Activated T-cell treated with anti-CD3 and anti-CD28 coated beads, Interleukin-2, amount 50 U/mL, for 24 hours (primary cell): ENCODE results near the gene ZIK1.

Source experiments
- DNase-seq: peaks from one replicate; pipeline ENCODE4 v3.0.0-alpha.2; 2020
- H3K27ac Mint-ChIP-seq: 2 replicates; pipeline ENCODE4 v1.8.0; 2020; ENCODE audit warnings: mild to moderate bottlenecking, mixed read lengths
- H3K27me3 Mint-ChIP-seq: 2 replicates; pipeline ENCODE4 v1.8.0; 2020; ENCODE audit warnings: mixed read lengths
- H3K36me3 Mint-ChIP-seq: 2 replicates; pipeline ENCODE4 v1.8.0; 2020; ENCODE audit warnings: low read depth, mixed read lengths
- H3K4me1 Mint-ChIP-seq: 2 replicates; pipeline ENCODE4 v1.8.0; 2020; ENCODE audit warnings: low read depth, mixed read lengths
- H3K4me3 Mint-ChIP-seq: 2 replicates; pipeline ENCODE4 v1.8.0; 2020; ENCODE audit warnings: mild to moderate bottlenecking, moderate library complexity, mixed read lengths
- H3K9me3 Mint-ChIP-seq: 2 replicates; pipeline ENCODE4 v1.8.0; 2020; ENCODE audit warnings: mixed read lengths

Gene ZIK1

DNA sequence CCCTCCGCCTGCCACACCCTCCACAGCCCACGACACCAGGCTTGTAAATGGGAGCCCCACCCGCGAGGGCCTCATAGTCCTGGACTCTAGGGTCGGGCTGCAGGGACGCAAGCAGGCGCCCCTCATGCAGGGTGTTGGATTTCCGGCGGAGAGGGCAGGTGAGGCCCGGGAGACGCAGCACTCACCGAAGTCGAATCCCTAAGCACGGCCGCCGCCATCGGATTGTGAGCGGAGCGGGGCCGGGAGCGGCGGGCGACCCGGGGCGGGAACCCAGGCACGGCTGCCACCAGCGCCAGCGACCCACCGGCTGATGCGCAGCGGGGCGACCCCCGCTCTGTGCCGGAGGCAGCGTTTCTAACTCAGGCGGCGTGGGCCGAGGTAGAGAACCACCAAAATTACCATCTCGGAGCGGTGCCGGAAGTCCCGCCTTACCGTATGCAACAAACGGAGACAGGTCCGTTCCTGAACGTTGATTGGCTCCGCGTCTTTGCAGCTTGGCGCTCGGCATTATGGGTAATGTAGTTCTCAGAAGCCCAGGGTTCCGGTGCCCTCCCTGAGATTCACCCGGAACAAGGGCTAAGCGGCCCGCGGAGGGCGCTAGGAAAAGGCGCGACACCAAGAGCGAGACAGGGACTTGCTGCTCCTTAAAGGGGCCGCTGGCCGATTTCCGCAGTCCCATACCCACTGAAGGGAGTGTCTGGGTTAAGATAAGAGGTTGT is 5.3 kb upstream of the ZIK1 start, which contains the start of gene ZNF416:
Gene ZNF416 (minus strand): TSS at position 425 of the 719 bp plus-strand sequence. CDS start 207 bp downstream, at position 218.
- Mint-ChIP-seq H3K4me3 (peak within 1 kb of the TSS; percentile 80), H3K9me3 (peaks cover 67% of the 10 kb centered on the region), H3K36me3 (peaks cover 77% of the 10 kb centered on the region), H3K27me3 (no peaks in the 10 kb centered on the region), H3K4me1 (peaks cover 27% of the 10 kb centered on the region), H3K27ac (peak within 1 kb of the TSS; percentile 57)
- peak; percentile 92 for DNase-seq

DNA sequence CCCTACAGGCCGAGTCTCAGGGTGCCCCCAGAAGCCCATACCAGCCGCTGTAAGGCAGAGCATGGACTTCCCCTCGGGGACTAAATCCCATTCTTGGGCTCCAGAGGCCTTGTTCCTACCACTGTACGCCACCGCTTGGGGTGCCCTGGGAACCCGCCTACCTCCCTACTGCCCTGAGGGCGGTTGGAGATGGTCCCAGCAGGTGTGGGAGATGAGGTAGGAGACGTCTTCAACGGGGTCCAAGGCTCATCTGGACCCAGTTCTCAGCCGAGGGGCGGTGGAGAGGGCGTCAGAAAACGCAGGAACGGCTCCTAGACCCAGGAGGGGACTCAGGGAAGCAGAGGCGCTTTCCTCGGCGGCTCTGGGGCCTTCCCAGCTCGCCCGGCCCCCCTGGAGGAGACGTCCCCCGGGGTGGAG is 833 bp upstream of the ZIK1 start:
- Mint-ChIP-seq H3K9me3 (peaks cover 64% of the 10 kb centered on the region), H3K27me3 (no peaks in the 10 kb centered on the region), H3K4me3 (no peak overlapping the region), H3K27ac (no peak overlapping the region), H3K4me1 (peaks cover 27% of the 10 kb centered on the region), H3K36me3 (peaks cover 75% of the 10 kb centered on the region)
- no peak for DNase-seq

DNA sequence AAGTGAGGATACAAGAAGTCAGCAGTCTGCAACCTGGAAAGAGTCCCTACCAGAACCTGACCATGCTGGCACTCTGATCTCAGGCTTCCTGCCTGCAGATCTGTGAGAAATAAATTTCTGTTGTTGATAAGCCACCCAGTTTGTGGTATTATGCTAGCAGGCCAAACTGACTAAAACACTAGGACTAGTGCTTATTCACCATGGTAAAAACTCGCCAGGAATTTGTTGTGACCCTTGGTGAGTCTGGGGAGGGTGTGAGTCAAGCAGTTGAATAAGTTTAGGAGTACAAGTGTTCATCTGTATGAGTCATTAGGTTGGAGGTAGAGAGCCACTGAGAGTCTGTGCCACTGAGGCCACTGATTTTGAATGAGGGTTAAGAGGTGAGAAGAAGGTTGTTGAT is 3.6 kb downstream of the ZIK1 start:
- peaks cover 79% of the 10 kb centered on the region for H3K9me3 Mint-ChIP-seq
- H3K27ac Mint-ChIP-seq = no peak overlapping the region
- peaks cover 95% of the 10 kb centered on the region for H3K36me3 Mint-ChIP-seq
- H3K4me1 Mint-ChIP-seq = peaks cover 19% of the 10 kb centered on the region
- no peak for DNase-seq
- no peaks in the 10 kb centered on the region for H3K27me3 Mint-ChIP-seq
- H3K4me3 Mint-ChIP-seq = no peak overlapping the region

DNA sequence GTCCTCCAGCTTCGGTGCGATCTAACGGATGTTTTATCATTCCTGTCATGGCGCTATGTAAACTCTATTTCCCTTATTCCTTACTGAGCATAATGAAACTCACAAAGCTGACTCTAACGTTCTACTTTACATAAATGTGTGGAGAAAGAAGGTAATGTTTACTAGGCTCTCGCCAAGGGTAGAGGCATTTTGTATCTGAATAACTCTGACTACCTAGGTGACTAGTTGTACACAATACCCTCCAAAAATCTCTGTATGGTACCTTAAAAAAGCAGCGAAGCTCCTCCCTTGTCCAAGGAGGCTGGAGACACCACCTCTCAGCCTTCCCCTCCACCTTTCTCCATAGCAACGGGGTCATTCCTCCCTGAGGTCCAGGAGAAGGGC is 15.4 kb downstream of the ZIK1 start:
- Mint-ChIP-seq H3K9me3 (peaks cover 60% of the 10 kb centered on the region), H3K4me1 (peaks cover 20% of the 10 kb centered on the region), H3K36me3 (peaks cover 56% of the 10 kb centered on the region), H3K4me3 (peak overlapping the region; percentile 85), H3K27ac (peak overlapping the region; percentile 79), H3K27me3 (no peaks in the 10 kb centered on the region)
- no peak for DNase-seq

DNA sequence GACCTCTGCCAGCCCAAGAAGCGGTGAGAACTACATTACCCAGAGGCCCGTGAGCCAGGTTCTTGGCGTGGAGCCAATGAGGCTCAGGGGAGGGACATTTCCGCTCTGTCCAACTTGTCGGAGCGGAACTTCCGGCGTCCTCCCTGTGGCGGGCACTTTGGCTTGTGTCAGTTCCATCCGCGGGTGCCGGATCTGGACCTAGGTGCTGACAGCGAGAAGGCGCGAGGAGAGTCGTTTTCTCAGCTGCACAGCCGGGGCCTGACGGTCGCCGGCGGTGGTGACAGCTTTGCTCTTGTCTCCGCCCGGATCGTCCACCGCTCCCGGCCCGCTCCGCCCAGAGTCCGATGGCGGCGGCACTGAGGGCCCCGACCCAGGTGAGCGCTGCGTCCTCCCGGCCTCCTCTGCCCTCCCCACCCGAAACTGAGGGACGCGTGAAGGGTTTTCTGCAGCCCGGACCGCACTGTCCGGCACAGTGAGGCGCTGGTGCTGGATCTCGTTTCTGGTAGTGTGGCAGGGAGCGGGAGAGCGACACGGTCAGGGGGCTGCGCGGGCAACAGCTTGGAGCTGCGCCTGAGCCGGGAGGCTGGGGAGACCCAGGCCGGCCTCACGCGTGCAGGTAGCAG is 15.9 kb downstream of the ZIK1 start, which contains the start of gene ZNF530:
Gene ZNF530 (plus strand): TSS at position 125 of the 623 bp plus-strand sequence. CDS start 4,461 bp downstream, outside the sequence.
- Mint-ChIP-seq H3K27me3 (no peaks in the 10 kb centered on the region), H3K9me3 (peaks cover 61% of the 10 kb centered on the region), H3K36me3 (peaks cover 59% of the 10 kb centered on the region), H3K27ac (peak within 1 kb of the TSS; percentile 79), H3K4me1 (peaks cover 20% of the 10 kb centered on the region), H3K4me3 (peak within 1 kb of the TSS; percentile 85)
- DNase-seq = peak; percentile 92

DNA sequence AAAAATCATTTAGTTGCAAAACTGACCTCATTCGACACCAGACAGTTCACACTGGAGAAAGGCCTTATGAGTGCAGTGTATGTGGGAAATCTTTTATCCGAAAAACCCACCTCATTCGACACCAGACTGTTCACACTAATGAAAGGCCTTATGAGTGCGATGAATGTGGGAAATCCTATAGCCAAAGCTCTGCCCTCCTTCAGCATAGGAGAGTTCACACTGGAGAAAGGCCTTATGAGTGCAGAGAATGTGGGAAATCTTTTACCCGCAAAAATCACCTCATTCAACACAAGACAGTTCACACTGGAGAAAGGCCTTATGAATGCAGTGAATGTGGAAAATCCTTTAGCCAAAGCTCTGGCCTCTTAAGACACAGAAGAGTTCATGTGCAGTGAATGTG is 23.0 kb downstream of the ZIK1 start:
- peaks cover 84% of the 10 kb centered on the region for H3K36me3 Mint-ChIP-seq
- peaks cover 76% of the 10 kb centered on the region for H3K9me3 Mint-ChIP-seq
- no peak overlapping the region for H3K27ac Mint-ChIP-seq

DNA sequence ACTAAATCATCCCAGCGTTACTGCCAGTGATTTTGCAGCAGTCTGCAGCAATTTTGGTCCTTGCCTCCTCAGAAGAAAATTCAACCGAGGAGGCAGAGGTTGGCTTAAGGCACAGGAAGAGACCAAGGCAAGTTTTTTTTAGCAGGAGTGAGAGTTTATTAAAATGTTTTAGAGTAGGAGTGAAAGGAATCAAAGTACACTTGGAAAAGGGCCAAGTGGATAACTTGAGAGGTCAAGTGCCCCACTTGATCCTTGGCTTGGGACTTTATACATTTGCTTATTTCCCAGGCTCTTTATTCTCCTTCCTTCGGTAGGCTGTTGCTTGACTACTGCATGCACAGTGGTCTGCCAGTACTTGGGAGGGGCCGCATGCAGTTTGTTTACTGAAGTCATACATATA is 27.2 kb downstream of the ZIK1 start:
- Mint-ChIP-seq H3K4me1 (peaks cover 21% of the 10 kb centered on the region), H3K27me3 (no peaks in the 10 kb centered on the region), H3K36me3 (peaks cover 80% of the 10 kb centered on the region), H3K4me3 (no peak overlapping the region), H3K9me3 (peaks cover 67% of the 10 kb centered on the region), H3K27ac (no peak overlapping the region)
- DNase-seq = no peak

More for the DNA sequence above, 23.0 kb downstream of the ZIK1 start:
- Mint-ChIP-seq H3K4me3 (no peak overlapping the region), H3K4me1 (no peaks in the 10 kb centered on the region), H3K27me3 (no peaks in the 10 kb centered on the region)
- no peak for DNase-seq

DNA sequence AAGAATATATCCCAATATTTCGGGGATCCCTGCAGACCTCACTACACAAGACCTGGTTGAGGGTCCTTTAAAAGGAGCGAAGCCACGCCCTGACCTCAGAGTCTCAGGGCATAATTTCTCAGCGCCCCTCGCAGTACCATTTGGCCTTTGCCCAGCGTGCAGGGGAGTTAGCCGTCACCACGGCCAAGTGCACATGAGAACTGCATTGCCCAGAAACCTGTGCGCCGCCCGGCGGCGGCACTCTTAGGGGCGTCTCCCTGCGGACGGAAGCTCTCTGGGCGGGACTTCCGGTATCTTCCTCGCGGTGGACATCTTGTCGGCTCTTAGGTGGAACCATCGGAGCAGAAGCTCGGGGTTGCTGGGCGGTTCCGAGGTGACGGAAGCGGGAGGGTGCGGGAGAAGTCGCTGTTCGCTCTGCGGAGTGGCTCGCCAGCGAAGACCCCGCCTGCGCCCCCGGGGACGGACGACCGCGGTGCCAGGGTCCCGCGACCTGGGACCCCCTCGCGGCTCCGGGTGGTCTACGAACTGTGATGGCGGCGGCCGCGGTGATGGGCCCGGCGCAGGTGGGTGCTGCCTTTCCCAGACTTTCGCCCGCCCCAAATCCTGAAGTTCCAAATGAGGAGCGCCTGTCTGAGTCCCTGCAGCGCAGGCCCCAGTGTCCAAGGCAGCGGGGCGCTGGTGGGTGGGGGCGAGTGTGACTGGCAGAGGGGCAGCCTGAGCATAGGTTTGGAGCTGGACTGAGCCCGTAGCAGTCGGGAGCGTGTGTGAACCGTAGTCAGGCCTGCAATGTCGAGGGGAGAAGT is 30.2 kb downstream of the ZIK1 start, which contains the start of gene ZNF134:
Gene ZNF134 (plus strand): TSS at position 302 of the 803 bp plus-strand sequence. CDS start 5,227 bp downstream, outside the sequence.
- Mint-ChIP-seq H3K9me3 (peaks cover 67% of the 10 kb centered on the region), H3K4me3 (peak within 1 kb of the TSS; percentile 91), H3K4me1 (peaks cover 32% of the 10 kb centered on the region), H3K36me3 (peaks cover 80% of the 10 kb centered on the region), H3K27ac (peak within 1 kb of the TSS; percentile 76), H3K27me3 (no peaks in the 10 kb centered on the region)
- peak; percentile 91 for DNase-seq

DNA sequence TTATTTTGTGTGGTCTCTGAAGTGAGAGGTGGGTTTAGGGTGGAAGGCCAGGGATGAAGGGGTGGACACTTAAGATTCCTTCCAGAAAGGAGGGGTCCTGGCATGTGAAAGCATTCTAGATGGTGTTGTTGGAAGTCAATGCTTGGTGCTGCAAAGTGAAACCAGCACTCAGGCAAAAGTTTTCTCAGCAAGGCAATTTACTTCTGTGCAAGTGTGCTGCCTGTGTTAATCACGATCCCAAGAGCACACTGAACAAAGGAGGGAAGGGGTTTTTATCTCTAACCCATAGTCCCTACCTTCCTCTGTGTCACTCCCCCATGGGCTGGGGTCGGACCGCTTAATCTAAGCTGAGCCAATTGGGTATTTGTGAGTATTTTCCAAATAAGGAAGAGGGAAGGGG is 31.4 kb downstream of the ZIK1 start:
- H3K36me3 Mint-ChIP-seq = peaks cover 86% of the 10 kb centered on the region
- peaks cover 77% of the 10 kb centered on the region for H3K9me3 Mint-ChIP-seq
- no peak for DNase-seq
- H3K27me3 Mint-ChIP-seq = no peaks in the 10 kb centered on the region
- peak overlapping the region; percentile 76 for H3K27ac Mint-ChIP-seq
- H3K4me1 Mint-ChIP-seq = peaks cover 32% of the 10 kb centered on the region
- peak overlapping the region; percentile 91 for H3K4me3 Mint-ChIP-seq

DNA sequence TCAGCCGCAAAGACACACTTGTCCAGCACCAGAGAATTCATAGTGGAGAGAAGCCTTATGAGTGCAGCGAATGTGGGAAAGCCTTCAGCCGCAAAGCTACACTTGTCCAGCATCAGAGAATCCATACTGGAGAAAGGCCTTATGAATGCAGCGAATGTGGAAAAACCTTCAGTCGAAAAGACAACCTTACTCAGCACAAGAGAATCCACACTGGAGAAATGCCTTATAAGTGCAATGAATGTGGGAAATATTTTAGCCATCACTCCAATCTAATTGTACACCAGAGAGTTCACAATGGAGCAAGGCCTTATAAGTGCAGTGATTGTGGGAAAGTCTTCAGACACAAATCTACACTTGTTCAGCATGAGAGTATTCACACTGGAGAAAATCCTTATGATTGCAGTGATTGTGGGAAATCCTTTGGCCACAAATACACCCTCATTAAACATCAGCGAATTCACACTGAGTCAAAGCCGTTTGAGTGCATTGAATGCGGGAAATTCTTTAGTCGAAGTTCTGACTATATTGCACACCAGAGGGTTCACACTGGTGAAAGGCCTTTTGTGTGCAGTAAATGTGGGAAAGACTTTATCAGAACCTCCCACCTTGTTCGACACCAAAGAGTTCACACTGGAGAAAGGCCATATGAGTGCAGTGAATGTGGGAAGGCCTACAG is 36.9 kb downstream of the ZIK1 start:
- Mint-ChIP-seq H3K9me3 (peaks cover 74% of the 10 kb centered on the region), H3K4me3 (no peak overlapping the region), H3K36me3 (peaks cover 94% of the 10 kb centered on the region), H3K27ac (no peak overlapping the region), H3K4me1 (peaks cover 13% of the 10 kb centered on the region), H3K27me3 (no peaks in the 10 kb centered on the region)
- no peak for DNase-seq

DNA sequence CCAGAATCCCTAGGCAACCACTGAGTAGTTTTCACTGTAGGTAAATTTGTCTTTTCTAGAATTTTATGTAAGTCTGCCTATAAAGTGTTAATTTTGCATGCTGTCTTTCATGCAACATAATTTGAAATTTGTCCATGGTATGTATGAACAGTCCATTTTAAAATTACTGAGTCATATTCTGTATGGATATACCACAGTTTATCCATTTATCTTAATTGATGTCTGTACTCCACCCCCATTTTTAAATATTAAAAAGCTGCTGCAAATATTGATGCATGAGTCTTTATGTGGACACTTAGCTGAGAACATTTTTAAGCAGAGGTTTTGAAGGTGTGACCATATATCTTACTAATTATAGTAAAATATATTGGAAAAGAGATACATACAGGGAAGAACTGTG is 39.1 kb downstream of the ZIK1 start:
- H3K4me3 Mint-ChIP-seq = no peak overlapping the region
- no peak for DNase-seq
- no peak overlapping the region for H3K27ac Mint-ChIP-seq
- H3K36me3 Mint-ChIP-seq = peaks cover 80% of the 10 kb centered on the region
- H3K27me3 Mint-ChIP-seq = no peaks in the 10 kb centered on the region
- H3K4me1 Mint-ChIP-seq = no peaks in the 10 kb centered on the region
- H3K9me3 Mint-ChIP-seq = peaks cover 63% of the 10 kb centered on the region

DNA sequence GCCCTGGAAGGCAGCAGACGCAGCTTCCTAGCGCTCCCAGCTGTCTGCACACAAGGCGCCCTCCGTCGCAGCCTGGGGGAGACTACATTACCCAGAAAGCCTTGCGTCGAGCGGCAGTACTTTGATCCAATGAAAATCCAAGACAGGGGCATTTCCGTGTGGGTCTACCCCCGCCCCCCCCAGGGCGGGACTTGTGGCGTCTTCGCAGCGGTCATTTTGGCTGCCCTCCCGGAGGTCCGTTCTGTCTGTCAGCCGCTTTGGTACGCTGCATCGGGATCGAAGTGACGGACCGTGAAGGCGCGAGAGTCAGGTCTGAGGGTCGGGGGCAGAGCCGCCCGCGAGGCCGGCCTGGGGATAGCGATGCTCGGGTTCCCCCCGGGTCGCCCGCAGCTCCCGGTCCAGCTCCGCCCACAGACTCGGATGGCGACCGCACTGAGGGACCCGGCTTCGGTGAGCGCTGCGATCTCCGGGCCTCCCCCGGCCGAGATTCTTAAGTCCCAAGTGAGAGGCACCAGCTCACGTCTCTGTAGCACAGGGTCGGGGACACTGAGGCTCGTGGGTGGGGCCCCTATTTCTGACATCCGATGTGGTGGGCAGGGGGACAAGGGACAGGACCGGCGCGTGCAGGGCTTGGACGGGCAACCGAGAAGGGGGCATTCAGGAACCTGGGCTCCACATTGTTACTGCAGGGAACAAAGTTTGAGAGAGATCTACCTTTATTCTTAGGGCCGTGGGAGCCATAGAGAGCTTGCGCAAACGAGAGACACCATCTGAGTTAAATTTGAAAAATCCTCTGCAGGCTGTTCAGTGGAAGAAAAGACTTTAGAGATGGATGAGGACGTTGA is 49.3 kb downstream of the ZIK1 start, which contains the start of gene ZNF211:
Gene ZNF211 (plus strand): TSS at position 182 of the 845 bp plus-strand sequence. CDS start 179 bp downstream, at position 361.
- Mint-ChIP-seq H3K27ac (peak within 1 kb of the TSS; percentile 89), H3K4me1 (peaks cover 22% of the 10 kb centered on the region), H3K9me3 (peaks cover 49% of the 10 kb centered on the region), H3K4me3 (peak within 1 kb of the TSS; percentile 91), H3K36me3 (peaks cover 70% of the 10 kb centered on the region), H3K27me3 (no peaks in the 10 kb centered on the region)
- DNase-seq = peak; percentile 88

DNA sequence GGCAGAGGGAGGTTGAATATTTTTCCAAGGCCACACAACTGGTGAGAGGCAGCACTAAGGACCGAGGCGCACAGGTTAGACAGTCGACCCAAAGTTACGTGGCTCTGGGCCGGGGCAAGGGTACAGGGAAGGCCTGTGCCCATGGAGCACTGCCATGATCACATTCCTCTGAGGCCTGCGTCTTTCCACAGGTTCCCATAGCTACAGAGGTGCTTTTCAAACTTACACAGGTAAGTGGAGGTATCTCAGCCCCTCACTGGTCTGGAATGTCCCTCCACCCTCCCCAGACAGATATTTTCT is 49.8 kb downstream of the ZIK1 start:
- Mint-ChIP-seq H3K27me3 (no peaks in the 10 kb centered on the region), H3K27ac (peak overlapping the region; percentile 89), H3K4me3 (peak overlapping the region; percentile 91), H3K4me1 (peaks cover 22% of the 10 kb centered on the region), H3K9me3 (peaks cover 50% of the 10 kb centered on the region), H3K36me3 (peaks cover 73% of the 10 kb centered on the region)
- no peak for DNase-seq
